ENCODE measurements around the gene FMNL2.

Gene FMNL2

DNA sequence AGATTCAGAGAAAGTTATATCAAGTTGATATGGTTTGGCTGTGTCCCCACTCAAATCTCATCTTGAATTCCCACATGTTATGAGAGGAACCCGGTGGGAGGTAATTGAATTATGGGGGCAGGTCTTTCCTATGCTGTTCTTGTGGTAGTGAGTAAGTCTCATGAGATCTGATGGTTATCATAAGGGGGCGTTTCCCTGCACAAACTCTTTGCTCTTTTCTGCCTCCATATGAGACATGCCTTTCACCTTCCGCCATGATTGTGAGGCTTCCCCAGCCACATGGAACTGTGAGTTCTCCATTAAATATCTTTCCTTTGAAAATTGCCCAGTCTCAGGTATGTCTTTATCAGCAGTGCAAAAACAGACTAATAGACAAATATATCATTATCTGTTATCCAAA is 187.5 kb downstream of the FMNL2 start:
- peak; percentile 8 for DNase-seq (ENCODE audit: low read depth)

DNA sequence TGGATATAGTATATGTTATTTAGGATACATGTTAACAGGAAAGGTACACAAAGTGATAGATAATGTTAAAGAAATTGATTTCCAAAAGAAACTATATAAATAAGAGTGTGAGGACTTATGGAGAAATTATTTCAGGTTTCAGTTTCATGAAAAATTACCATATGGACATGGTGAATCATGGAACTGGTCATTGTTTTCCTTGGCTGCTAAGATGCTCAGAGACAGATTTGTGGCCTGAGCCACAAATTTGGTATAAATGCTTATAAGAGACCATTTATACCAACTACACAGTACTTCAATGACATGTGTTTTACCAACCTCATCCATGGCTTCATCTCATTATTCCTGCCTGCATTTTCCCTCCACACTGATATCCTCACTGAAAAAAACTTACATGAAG is 188.1 kb downstream of the FMNL2 start:
- DNase-seq (ENCODE audit: low read depth), result no peak

DNA sequence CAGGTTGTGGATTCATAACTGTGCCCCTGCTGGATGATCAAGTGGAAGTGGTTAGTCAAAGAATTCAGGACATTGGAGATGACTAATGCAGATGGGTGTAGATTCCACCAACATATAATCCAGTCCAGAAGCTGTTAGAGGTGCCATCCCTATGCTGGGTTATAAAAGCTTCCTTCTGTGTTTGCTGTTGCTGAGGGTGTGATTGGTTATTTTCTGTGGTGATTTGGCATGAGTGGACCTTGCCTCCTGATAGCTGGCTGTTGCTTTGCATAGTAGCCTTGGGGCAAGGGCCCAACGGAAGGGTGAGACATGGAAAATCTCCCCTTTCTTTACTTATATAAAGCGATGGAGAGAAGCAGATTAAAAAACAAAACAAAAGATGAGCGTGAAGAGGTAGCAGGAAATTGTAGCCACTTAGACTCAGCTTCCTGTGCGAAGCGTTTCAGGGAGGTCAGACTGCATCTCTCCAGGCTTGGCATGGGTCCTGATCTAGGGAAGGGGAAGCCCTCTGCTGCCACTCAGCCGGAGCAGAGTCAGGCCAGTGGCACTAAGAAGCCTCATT is 190.4 kb downstream of the FMNL2 start:
- peak; percentile 39 for DNase-seq (ENCODE audit: low read depth)

DNA sequence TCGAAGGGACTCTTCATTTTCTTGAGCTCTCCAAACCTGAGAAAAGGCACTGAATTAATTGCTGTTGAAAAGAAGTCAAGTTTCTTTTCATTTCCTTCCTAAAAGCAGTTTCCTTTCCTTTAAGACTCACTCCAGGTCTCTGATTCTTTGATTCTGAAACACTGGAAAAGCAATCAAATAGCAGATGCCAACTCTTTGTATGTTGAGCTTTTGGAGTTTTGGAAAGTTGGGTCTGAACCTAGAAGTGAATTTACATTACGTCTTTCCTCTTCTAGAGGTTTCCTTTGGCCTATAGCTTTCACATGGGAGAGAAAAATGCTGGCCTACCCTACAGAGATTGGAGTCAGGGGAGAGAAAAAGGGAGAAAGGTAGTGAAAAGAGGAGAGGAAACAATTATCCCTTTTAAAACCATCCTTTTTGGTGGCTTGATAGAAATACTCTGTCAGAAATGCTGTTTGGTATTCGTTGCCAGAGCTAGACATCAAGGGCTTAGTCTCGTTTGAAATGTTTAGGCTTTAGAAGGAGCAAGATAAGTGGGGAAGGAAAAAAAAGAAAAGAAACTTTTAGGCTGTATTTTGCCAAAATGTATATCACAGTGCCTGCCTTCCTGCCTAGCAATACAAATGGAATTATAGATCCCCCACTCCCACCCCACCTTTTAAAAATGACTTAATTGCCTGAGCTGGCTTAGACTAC is 194.6 kb downstream of the FMNL2 start:
- DNase-seq (ENCODE audit: low read depth), result no peak

DNA sequence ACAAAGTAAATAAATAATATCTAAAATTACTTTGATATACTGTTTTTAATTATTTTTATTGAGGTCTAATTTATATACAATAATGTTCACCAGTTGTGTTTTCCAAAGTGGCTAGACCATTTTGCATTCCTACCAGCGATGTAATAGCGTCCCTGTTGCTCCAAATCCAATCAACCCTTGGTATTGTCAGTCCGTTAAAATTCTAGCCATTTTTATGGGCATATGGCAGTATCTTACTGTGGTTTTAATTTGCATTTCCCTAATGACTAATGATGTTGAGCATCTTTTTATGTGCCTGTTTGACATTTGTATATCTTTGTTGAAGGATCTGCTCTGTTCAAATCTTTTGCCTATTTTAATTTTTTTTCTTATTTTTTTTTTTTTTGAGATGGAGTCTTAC is 197.3 kb downstream of the FMNL2 start:
- no peak for DNase-seq (ENCODE audit: low read depth)

DNA sequence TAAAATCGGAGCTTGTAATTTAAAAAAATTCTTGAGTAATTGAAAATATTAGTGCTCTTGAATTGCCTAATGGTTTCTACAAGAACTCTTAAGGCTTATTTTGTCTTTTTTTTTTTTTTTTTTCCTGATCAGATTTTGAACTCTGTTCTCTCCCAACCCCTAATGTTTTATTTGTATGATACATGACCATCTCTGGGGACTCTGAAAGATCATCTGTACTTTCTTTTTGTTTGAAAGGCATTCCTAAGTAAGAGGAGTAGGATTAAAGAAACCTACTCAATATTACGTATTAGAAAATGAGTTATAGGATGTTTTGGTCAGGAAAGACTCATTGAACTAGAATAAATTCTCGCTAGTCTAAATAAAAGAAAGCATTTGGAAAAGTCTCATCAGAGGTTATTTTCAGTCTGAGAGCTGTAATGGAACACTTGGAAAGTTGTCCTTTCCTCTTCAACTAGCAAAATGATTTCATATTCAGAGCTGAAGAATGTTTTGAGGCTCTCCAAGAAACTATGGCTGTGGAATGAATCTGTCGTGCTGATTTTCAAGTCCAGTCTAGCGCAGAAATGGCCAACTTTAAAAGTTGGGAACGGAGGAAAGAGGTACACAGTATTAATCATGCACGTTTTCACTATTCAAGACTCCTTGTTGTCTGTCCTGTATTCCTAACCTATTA is 199.6 kb downstream of the FMNL2 start:
- DNase-seq (ENCODE audit: low read depth), result no peak

DNA sequence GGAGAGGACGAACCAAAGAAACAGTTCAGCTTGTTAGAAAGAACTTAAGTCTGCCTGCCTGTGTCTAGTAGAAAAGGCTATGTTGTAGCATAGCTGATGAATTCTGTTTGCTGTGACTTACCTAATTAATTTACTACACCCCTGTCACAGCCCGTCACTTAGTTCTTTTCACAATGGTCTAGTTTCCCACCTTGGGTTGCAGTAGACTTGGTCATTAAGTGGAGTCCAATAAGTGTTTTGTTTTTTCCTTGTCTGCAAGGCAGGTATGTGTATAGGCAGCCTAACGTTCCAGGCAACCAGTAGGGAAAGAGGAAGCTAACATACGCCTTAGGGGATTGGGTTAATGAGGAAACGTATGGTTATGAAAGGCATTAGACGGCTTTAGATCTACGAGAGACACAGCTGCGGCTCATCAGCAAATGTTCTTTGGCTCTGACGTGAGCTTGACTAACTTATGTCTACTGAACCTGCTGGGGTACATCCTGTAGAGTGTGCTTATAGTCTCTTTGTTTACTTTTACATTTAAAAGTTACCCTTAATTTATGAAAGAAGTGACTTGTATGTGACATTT is 202.2 kb downstream of the FMNL2 start:
- no peak for DNase-seq (ENCODE audit: low read depth)

DNA sequence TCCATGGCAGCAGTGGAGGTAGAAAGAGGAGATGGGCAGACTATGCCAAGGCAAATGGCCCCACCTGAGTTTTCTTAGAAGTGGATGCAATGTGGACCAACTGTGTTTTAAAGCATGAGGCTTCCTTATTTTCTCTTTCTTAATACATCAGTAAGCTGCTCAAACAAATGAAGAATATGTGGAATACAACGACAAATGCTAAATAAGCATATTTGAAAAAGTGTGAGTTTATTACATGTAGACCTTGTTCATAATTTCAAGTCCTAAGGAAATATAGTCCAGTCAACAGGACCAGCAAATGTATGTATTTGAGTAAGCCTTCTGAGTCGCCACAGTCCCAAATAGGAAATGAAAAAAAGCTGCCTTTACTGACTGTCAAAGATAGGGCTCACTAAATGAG is 204.4 kb downstream of the FMNL2 start:
- DNase-seq (ENCODE audit: low read depth), result no peak

DNA sequence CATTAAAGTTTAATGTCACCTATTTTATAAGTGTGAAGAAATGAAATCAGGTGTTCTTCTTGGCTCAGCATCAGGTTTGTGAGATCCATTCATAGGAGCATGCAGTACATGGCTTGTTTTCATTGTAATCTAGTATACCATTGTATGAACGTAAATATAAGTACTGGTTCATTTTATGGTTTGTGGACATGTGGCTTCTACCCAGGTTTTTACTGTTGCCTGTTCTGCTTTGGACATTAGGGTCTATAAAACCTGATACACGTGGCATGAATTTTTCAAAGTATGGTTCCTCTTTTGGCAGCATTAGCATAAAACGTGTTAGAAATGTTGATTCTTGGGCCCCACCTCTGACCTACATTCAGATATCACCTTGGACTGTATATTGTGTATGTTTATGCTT is 206.7 kb downstream of the FMNL2 start:
- no peak for DNase-seq (ENCODE audit: low read depth)

DNA sequence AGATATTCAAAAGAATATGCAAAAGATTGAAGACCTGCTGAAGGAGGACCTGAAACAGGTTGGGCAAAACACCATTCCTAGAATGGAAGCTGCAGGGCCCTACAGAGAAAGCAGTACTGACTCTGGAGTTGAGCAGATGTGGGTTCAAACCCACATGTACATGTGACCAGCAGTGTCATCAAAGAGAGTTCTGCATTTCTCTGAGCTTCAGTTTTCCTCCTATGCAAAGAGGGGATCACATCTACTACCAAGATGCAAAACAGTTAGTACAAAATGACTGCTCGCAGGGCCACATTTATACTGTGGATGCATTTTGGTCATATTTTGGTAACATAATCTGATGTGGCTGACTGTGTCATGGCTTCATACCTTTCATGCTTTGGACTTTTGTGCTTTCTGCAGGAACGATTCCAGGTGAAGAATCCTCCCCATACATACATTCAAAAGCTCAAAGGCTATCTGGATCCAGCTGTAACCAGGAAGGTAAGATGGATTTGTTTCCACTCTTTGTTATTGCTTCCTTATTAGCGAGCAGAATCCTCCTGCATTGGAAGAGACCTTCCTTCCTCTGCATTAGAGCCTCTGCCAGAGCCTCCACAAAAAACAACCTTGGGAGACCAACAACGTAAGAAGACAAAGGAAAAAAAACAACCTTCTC is 207.5 kb downstream of the FMNL2 start:
- DNase-seq (ENCODE audit: low read depth), result no peak

DNA sequence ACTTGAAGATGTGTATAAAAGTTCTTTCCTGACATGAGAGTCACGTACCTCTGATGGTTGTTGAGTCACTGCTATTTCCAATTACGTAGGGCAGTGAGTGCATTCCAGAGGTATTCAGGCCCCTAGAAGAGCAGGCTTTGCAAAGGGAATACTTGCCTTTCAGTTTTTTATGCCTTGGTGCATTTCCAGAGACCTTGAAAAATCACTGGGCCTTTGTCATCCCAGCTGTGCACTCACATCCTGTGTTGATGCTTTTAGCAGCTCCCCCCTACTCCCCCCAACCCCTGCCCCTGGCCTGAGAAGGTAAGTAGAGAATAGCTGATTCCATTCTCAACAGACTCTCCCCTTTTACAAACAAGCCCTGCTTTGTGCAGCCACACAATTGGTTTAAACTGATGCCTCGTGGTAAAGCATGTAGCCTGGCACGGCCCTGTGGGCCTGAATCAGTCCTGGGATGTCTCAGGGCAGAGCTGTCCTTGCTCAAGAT is 208.1 kb downstream of the FMNL2 start:
- DNase-seq (ENCODE audit: low read depth), result peak; percentile 87

DNA sequence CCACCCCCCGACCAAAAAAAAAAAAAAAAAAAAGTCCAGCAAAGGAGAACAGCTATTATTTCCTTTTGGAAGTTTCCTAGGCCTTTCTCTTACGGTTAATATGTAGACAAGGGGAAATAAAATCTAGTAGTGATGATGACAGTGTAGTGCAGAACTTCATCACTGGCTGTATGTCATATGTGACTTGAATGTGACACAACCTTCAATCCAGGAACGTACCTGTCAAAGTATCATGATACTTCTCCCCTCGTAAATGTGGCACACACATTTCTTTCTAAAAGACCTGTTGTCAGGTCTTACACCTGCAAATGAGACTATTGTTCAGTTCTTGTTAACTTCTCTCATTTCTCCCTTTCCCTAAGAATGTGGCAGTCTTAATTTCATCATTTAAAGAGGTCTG is 208.7 kb downstream of the FMNL2 start:
- no peak for DNase-seq (ENCODE audit: low read depth)

DNA sequence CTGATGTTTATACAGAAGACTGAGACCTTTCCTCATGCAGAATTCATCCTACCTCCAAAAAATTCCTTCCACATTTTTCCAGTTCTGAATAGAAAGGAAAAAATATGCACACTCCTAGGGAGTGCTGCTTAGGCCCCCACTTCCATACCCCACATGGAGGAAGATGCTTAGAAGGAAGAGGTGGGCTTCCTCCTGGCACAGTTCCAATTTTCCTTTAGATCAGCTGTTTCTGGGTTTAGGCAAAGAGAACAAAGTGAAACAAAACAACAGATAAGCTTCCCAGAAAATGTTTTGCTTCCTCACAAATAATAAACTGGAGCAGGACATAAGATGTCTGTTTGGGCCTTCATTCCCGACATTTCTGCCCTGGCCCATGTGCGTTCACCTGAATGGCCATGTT is 209.7 kb downstream of the FMNL2 start:
- no peak for DNase-seq (ENCODE audit: low read depth)

DNA sequence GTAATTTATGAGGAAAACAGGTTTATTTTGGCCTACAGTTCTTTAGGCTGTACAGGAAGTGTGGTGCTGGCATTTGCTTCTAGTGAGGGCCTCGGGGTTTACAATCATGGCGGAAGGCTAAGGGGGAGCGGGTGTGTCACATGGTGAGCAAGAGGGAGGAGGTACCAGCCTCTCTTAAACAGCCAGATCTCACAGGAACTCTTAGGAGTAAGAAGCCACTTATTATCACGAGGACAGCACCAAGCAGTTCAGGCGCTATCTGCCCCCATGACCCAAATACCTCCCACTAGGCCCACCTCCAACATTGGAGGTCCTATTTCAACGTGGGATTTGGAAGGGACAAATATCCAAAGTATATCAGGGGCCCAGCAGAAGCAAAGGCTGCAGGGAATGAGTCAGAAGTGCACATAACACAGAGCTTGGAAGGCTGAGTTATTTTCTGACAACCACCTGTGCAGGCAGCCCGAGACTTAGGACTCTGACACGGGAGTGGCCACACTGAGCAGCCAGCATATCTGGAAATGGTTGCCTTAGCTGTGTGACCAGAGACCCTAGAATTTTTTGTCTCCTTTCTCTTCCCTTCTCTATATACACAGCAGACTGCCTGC is 211.4 kb downstream of the FMNL2 start:
- no peak for DNase-seq (ENCODE audit: low read depth)

DNA sequence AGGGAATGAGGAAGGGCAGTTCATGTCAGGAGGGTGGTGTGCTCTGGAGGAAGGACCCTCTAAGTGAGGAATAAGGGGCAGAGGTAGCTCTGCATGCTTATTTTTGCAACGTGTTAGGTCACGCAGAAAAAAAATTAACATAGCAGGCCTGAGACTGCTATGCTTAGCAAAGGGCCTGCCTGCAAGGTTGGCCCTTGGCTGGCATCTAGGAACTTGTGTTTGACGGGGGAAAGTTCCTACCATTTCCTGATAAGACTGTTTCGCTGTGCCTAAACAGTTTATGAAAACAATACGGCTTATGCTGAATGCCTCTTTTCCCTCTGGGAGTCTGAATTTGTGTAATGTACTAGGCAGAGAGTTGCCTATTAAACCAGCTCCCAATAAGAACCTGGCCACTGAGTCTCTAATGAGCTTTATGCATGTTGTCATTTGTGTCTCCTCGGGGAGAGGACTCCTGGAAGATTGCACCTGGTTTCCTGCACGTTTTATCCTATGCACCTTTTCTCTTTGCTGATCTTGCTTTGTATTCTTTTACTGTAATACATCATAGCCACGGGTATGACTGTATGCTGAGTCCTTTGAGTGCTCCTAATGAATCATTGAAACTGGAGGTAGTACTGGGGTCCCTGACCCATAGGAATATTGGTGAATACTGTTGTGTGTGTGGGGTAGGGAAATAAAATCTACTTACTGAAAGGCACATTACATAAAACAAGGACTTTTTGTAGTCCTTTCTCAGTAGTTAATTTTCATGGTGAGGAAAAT is 213.3 kb downstream of the FMNL2 start:
- no peak for DNase-seq (ENCODE audit: low read depth)

DNA sequence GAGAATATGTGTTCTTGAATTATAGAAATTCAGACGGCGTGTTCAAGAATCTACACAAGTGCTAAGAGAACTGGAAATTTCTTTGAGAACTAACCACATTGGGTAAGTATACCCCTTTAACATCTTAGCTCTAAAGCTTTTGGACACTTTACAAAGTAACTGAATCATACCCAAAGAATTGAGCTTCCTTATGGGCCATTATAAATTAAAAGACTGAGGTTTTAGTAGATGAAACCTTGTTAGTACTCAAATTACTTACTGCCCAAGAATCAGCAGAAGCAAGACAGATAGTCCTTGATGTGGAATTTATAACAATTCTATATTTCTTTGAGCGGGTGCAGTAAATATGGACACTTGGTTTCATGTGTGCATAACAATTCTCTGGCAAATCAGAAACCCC is 214.0 kb downstream of the FMNL2 start:
- no peak for DNase-seq (ENCODE audit: low read depth)

DNA sequence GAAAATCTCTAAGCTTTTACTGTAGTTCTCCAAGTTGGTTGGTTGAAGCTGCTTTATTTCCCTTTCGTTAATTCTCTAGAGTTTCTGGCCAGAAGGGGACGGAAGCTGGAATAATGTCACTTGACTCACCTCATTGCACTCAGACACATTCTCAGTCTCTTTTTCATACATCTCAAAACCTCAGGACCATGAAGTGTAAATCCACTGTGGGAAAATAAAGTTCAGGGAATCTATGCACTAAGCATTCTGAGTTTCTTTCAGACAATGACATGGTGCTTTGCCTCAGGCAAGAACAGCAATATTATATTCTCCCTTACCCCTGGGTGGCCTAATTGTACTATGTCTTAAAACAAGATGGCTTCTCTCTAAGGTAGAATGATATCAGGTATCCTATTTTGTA is 214.4 kb downstream of the FMNL2 start:
- DNase-seq (ENCODE audit: low read depth), result no peak

DNA sequence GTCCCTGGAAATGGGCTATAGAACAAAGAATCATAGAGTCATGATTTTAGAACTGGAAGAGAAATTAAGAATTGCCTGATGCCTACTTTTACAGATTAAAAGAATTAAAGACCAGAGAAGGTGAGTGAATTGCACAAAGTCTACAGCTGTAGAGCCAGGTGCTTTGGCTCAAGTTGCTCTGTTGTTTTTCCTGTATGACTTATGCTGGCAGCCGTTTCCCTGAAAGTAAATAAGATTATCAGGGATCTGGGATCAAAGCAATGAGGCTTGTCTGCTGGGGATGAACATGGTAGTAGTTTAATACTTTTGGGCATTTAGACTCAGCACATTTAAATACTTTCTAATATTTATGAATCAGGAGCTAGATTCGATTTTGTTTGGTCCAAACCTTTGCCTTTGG is 215.4 kb downstream of the FMNL2 start:
- DNase-seq (ENCODE audit: low read depth), result no peak

DNA sequence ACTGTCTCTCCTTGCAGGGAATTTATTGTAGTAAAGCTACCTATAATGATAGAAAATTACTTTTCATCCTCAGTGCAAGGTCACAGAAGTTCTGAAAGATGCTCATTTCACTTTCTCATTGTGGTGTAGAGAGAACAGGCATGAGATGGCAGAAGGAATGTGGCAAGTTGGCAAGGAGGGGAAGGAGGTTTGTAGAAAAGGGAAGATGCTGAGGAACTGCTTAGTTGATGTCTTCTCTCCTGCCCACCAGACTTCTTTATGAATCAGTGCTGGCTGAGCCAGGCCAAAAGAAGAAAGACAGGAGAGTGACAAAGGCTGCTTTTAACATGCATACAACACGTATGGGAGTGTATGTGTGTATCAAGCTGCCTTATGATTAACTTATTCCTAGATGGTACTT is 217.9 kb downstream of the FMNL2 start:
- DNase-seq (ENCODE audit: low read depth), result no peak

DNA sequence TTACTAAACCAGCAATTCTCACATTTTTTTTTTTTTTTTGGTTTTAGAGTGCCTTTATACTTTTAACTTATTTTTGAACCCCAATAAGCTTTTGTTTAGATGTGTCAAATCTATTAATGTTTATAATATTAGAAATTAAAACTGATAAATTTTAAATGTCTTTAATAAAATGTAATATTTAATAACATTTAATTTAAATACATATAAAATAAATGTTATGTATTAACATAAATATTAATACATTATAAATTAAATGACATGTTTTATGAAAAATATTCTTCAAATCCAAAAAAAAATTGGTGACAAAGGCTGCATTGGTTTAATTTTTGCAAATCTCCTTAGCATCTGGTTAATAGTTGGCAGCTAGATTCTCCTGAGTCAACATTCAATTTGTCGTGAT is 218.5 kb downstream of the FMNL2 start:
- DNase-seq (ENCODE audit: low read depth), result no peak

DNA sequence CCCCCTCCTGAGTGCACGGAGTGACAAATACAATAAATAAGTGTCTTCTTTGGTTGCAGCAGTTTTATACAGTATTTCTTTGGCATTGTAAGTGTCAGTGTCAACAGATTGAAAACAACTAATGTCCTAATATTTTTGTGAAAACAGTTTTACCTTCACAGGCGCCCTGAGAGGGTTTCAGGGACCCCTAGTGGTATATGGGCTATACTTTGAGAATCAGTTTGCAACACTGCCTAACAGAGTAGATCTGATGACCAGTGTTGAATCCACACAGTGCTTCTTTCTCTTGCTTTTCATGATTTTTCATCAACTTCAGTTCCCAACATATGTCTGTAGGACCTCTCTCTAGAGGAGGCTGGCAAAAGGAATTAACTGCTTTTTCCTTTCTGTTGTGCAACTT is 220.1 kb downstream of the FMNL2 start:
- no peak for DNase-seq (ENCODE audit: low read depth)

DNA sequence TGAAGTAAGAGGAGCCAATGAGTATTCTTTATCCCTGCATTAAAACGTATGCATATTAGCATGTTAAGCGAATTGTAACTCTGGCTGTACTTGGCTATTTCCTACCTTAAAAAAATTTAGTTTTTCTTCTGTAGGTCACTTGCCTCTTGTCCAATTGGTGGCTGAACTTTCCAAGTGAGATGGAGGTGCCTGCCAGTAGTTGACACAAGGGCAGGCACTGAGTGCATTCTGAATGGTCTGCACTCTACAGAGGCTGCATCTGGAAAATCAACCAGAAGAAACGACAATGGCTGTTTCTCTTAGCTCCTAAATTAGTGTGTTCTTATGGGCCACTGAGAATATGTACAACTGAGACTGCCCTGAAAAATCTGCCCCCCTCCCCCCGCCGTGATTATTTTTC is 221.5 kb downstream of the FMNL2 start:
- no peak for DNase-seq (ENCODE audit: low read depth)

Data from amniotic epithelial cell (primary cell).